ENCODE data around the gene NLGN2.
A peak's percentile ranks its signal among the peaks of the same experiment; 100 is the strongest.
"Not testable (repeated sequence)": the region's sequence is repeated elsewhere in the genome, so short reads cannot be mapped to it uniquely, and the experiment has no call there.

NLGN2 gene

GRCh38 chr17:7407485-7408251, at the start of gene NLGN2:
TSS of gene NLGN2 (plus strand) at chr17:7407845. CDS start at chr17:7408256, 411 bp downstream.
- Histone ChIP-seq H3K4me3 (ENCODE audit: low read length) (no peak within 1 kb of the TSS; the same call in 1 of the 2 replicates), H3K4me1 (ENCODE audit: insufficient read depth, low read length) (peaks cover 7% of the 10 kb centered on the region; the same call in 1 of the 2 replicates), H3K27me3 (ENCODE audit: insufficient read depth, low read length) (no peaks in the 10 kb centered on the region), H3K9ac (ENCODE audit: low read depth, low read length) (no peak within 1 kb of the TSS), H3K36me3 (ENCODE audit: insufficient read depth, low read depth, low read length) (peaks cover 24% of the 10 kb centered on the region), H3K9me3 (ENCODE audit: insufficient read depth, low read depth, low read length) (no peaks in the 10 kb centered on the region), H3K27ac (ENCODE audit: low read length) (no peak within 1 kb of the TSS)

GRCh38 chr17:7361906-7362305, 45.7 kb upstream of the NLGN2 start:
- Histone ChIP-seq H3K9me3 (ENCODE audit: insufficient read depth, low read depth, low read length) (no peaks in the 10 kb centered on the region), H3K9ac (ENCODE audit: low read depth, low read length) (no peak overlapping the region), H3K36me3 (ENCODE audit: insufficient read depth, low read depth, low read length) (no peaks in the 10 kb centered on the region), H3K27ac (ENCODE audit: low read length) (no peak overlapping the region), H3K4me1 (ENCODE audit: insufficient read depth, low read length) (no peaks in the 10 kb centered on the region), H3K4me3 (ENCODE audit: low read length) (no peak overlapping the region), H3K27me3 (ENCODE audit: insufficient read depth, low read length) (no peaks in the 10 kb centered on the region)

DNA sequence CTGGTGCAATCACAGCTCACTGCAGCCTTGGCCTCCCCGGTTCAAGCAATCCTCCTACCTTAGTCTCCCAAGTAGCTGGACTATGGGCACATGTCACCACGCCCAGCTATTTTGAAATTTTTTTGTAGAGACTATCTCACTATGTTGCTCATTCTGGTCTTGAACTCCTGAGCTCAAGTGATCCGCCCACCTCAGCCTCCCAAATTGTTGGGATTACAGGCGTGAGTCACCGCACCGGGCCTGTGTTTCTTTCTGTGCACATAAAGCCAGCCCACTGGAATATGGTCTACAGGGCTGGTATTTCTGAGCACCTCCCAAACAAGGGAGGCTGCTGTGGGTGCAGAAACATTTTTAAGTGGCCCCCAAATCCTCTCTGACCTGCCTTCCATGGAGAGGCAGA, 44.3 kb upstream of the NLGN2 start:
- Histone ChIP-seq H3K4me3 (ENCODE audit: low read length) (no peak overlapping the region), H3K27ac (ENCODE audit: low read length) (no peak overlapping the region), H3K27me3 (ENCODE audit: insufficient read depth, low read length) (no peaks in the 10 kb centered on the region), H3K9ac (ENCODE audit: low read depth, low read length) (no peak overlapping the region), H3K36me3 (ENCODE audit: insufficient read depth, low read depth, low read length) (no peaks in the 10 kb centered on the region), H3K4me1 (ENCODE audit: insufficient read depth, low read length) (peaks cover 3% of the 10 kb centered on the region; the same call in 1 of the 2 replicates), H3K9me3 (ENCODE audit: insufficient read depth, low read depth, low read length) (no peaks in the 10 kb centered on the region)

DNA sequence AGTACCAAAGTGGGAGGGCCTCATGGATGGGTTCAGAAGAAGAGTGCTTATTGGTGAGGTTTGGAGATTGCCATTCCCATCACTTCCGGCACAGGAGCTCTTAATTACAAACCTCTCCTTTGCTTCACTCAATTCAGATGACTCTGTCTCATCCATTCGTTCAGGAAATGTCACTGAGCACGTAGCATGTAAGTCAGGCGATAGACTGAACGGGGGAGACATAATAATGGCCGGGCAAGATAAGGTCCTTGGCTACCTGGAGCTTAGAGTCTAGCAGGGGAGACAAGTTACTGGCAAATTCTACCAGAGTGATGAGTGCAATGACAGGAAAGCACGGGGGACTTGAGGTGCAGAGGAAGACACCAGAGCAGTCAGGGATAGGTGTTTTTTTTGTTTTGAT, 41.7 kb upstream of the NLGN2 start:
- not testable (repeated sequence) for H3K9ac ChIP-seq (ENCODE audit: low read depth, low read length); H3K9me3 ChIP-seq (ENCODE audit: insufficient read depth, low read depth, low read length); H3K4me1 ChIP-seq (ENCODE audit: insufficient read depth, low read length); H3K36me3 ChIP-seq (ENCODE audit: insufficient read depth, low read depth, low read length); H3K27ac ChIP-seq (ENCODE audit: low read length); H3K27me3 ChIP-seq (ENCODE audit: insufficient read depth, low read length); H3K4me3 ChIP-seq (ENCODE audit: low read length)

- no peaks in the 10 kb centered on the region for H3K9me3 ChIP-seq (ENCODE audit: insufficient read depth, low read depth, low read length)
- H3K9ac ChIP-seq (ENCODE audit: low read depth, low read length) = no peak overlapping the region
- peaks cover 3% of the 10 kb centered on the region; the same call in 1 of the 2 replicates for H3K4me1 ChIP-seq (ENCODE audit: insufficient read depth, low read length)
- peaks cover 7% of the 10 kb centered on the region; the same call in 1 of the 2 replicates for H3K27me3 ChIP-seq (ENCODE audit: insufficient read depth, low read length)
- H3K4me3 ChIP-seq (ENCODE audit: low read length) = no peak overlapping the region
- H3K27ac ChIP-seq (ENCODE audit: low read length) = no peak overlapping the region
- no peaks in the 10 kb centered on the region for H3K36me3 ChIP-seq (ENCODE audit: insufficient read depth, low read depth, low read length)
These were observed 40.6 kb upstream of the NLGN2 start for GRCh38 chr17:7367083-7367482.

DNA sequence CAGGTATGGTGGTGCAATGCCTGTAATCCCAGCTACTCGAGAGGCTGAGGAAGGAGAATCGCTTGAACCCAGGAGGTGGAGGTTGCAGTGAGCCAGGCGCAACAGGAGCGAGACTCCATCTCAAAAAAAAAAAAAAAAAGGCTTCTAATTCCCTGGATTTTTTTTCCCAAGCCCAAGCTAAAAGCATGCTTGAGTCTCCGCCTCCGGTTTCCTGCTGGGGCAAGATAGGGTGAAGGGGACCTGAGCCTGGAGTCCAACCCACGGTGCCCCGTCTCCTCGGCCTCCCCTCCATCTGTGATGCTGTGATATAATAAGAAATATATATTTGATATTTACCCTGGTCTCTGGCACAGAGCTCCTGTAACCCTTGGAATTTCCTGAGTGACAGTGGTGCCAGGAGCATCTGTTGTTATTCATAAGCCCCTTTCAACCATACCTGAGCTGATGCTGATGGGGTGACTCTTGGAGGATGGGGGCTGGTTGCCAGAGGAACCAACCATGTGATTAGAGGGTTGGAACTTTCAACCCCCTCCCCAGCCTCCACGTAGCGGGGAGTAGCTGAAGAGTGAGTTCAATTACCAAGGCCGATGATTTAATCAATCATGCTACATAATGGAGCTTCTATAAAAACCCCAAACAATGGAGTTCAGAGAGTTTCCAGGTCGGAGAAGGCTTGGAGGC, 39.6 kb upstream of the NLGN2 start:
- no peaks in the 10 kb centered on the region for H3K9me3 ChIP-seq (ENCODE audit: insufficient read depth, low read depth, low read length)
- no peak overlapping the region for H3K27ac ChIP-seq (ENCODE audit: low read length)
- H3K36me3 ChIP-seq (ENCODE audit: insufficient read depth, low read depth, low read length) = no peaks in the 10 kb centered on the region
- no peak overlapping the region for H3K9ac ChIP-seq (ENCODE audit: low read depth, low read length)
- H3K4me1 ChIP-seq (ENCODE audit: insufficient read depth, low read length) = peaks cover 3% of the 10 kb centered on the region; the same call in 1 of the 2 replicates
- H3K4me3 ChIP-seq (ENCODE audit: low read length) = peak overlapping the region; percentile 40; the same call in 1 of the 2 replicates
- H3K27me3 ChIP-seq (ENCODE audit: insufficient read depth, low read length) = peaks cover 7% of the 10 kb centered on the region; the same call in 1 of the 2 replicates

- peak overlapping the region; percentile 40; the same call in 1 of the 2 replicates for H3K4me3 ChIP-seq (ENCODE audit: low read length)
- H3K4me1 ChIP-seq (ENCODE audit: insufficient read depth, low read length); H3K9ac ChIP-seq (ENCODE audit: low read depth, low read length); H3K27ac ChIP-seq (ENCODE audit: low read length); H3K9me3 ChIP-seq (ENCODE audit: insufficient read depth, low read depth, low read length); H3K27me3 ChIP-seq (ENCODE audit: insufficient read depth, low read length); H3K36me3 ChIP-seq (ENCODE audit: insufficient read depth, low read depth, low read length): not testable (repeated sequence)
These were observed 39.0 kb upstream of the NLGN2 start for GRCh38 chr17:7368599-7368994.

GRCh38 chr17:7369825-7370224, 37.8 kb upstream of the NLGN2 start:
- Histone ChIP-seq H3K27ac (ENCODE audit: low read length) (no peak overlapping the region), H3K9ac (ENCODE audit: low read depth, low read length) (no peak overlapping the region), H3K4me1 (ENCODE audit: insufficient read depth, low read length) (peaks cover 3% of the 10 kb centered on the region; the same call in 1 of the 2 replicates), H3K36me3 (ENCODE audit: insufficient read depth, low read depth, low read length) (no peaks in the 10 kb centered on the region), H3K4me3 (ENCODE audit: low read length) (no peak overlapping the region), H3K9me3 (ENCODE audit: insufficient read depth, low read depth, low read length) (no peaks in the 10 kb centered on the region), H3K27me3 (ENCODE audit: insufficient read depth, low read length) (peaks cover 7% of the 10 kb centered on the region; the same call in 1 of the 2 replicates)

GRCh38 chr17:7370853-7371252, 36.8 kb upstream of the NLGN2 start:
- Histone ChIP-seq H3K36me3 (ENCODE audit: insufficient read depth, low read depth, low read length) (no peaks in the 10 kb centered on the region), H3K27ac (ENCODE audit: low read length) (no peak overlapping the region), H3K4me3 (ENCODE audit: low read length) (no peak overlapping the region), H3K4me1 (ENCODE audit: insufficient read depth, low read length) (peaks cover 3% of the 10 kb centered on the region; the same call in 1 of the 2 replicates), H3K27me3 (ENCODE audit: insufficient read depth, low read length) (peaks cover 7% of the 10 kb centered on the region; the same call in 1 of the 2 replicates), H3K9ac (ENCODE audit: low read depth, low read length) (no peak overlapping the region), H3K9me3 (ENCODE audit: insufficient read depth, low read depth, low read length) (no peaks in the 10 kb centered on the region)

DNA sequence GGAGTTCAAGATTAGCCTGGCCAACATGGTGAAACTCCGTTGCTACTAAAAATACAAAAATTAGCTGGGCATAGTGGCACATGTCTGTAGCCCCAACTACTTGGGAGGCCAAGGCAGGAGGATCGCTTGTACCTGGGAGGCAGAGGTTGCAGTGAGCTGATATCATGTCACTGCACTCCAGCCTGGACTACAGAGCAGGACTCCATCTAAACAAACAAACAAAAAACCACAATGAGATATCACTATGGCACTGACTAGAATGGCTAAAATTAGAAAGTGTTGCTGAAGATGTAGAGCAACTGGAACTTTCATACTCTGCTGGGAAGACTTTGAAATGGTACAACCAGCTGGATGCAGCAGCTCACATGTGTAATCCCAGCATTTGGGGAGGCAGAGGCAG, 33.3 kb upstream of the NLGN2 start:
- Histone ChIP-seq H3K4me1 (ENCODE audit: insufficient read depth, low read length) (no peaks in the 10 kb centered on the region), H3K9me3 (ENCODE audit: insufficient read depth, low read depth, low read length) (no peaks in the 10 kb centered on the region), H3K4me3 (ENCODE audit: low read length) (no peak overlapping the region), H3K27ac (ENCODE audit: low read length) (no peak overlapping the region), H3K36me3 (ENCODE audit: insufficient read depth, low read depth, low read length) (no peaks in the 10 kb centered on the region), H3K27me3 (ENCODE audit: insufficient read depth, low read length) (peaks cover 9% of the 10 kb centered on the region), H3K9ac (ENCODE audit: low read depth, low read length) (no peak overlapping the region)

GRCh38 chr17:7379134-7379533, 28.5 kb upstream of the NLGN2 start:
- Histone ChIP-seq H3K9ac (ENCODE audit: low read depth, low read length) (no peak overlapping the region), H3K4me1 (ENCODE audit: insufficient read depth, low read length) (no peaks in the 10 kb centered on the region), H3K27ac (ENCODE audit: low read length) (no peak overlapping the region), H3K9me3 (ENCODE audit: insufficient read depth, low read depth, low read length) (no peaks in the 10 kb centered on the region), H3K4me3 (ENCODE audit: low read length) (no peak overlapping the region), H3K27me3 (ENCODE audit: insufficient read depth, low read length) (peaks cover 50% of the 10 kb centered on the region), H3K36me3 (ENCODE audit: insufficient read depth, low read depth, low read length) (no peaks in the 10 kb centered on the region)

GRCh38 chr17:7380321-7380720, 27.3 kb upstream of the NLGN2 start:
- H3K4me3 ChIP-seq (ENCODE audit: low read length) = peak overlapping the region; percentile 72
- 0 out of 2 replicates have a peak, but pooled peaks cover 2% of the 10 kb centered on the region for H3K4me1 ChIP-seq (ENCODE audit: insufficient read depth, low read length)
- no peaks in the 10 kb centered on the region for H3K9me3 ChIP-seq (ENCODE audit: insufficient read depth, low read depth, low read length)
- peak overlapping the region; percentile 56; the same call in 1 of the 2 replicates for H3K9ac ChIP-seq (ENCODE audit: low read depth, low read length)
- no peaks in the 10 kb centered on the region for H3K36me3 ChIP-seq (ENCODE audit: insufficient read depth, low read depth, low read length)
- peaks cover 50% of the 10 kb centered on the region for H3K27me3 ChIP-seq (ENCODE audit: insufficient read depth, low read length)
- H3K27ac ChIP-seq (ENCODE audit: low read length) = no peak overlapping the region
